SU-DHL-6 (cell line): Measurements from ENCODE around the gene TAF12.

Source experiments
- CTCF ChIP-seq: fragments of 200-600 bp; sonication (generic); IDR thresholded peaks from one replicate; pipeline ENCODE4 v1.5.1; 2017; ENCODE audit warnings: antibody characterized with exemption, mild to moderate bottlenecking, low read length, moderate library complexity; ENCODE audit not compliant: insufficient read depth, poor library complexity, severe bottlenecking
- EZH2phosphoT487 ChIP-seq: fragments of 200-600 bp; sonication (generic), shearing (Covaris generic); conservative IDR thresholded peaks from 2 replicates; pipeline ENCODE4 v1.6.1; 2018; ENCODE audit warnings: mild to moderate bottlenecking, antibody characterized with exemption, low read length, moderate library complexity, mixed read lengths

DNA sequence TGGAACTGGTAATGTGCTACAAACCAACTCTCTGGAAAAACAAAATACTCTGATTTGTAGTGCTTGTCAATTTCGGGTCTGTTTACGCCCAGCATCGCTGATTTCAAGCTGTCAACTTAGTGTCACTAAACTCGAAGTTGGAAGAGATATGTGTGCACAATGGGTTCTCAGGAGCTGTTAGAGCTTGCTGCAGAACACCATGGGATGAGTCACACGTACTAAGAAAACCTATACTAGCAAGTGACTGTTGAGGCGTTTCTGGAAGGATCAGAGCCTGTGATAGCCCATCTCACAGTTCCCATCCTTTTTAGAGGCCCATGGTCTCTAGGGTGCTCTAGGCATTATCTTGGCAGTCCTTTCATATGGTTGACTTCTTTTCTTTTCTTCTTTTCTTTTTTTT lies 40.0 kb upstream of the TAF12 start:
- no peak for TF ChIP-seq CTCF
- no peak for TF ChIP-seq EZH2phosphoT487
